Measurements from ENCODE around the gene GGT6.
"Not testable (repeated sequence)": the region's sequence is repeated elsewhere in the genome, so short reads cannot be mapped to it uniquely, and the experiment has no call there.

Gene GGT6

DNA sequence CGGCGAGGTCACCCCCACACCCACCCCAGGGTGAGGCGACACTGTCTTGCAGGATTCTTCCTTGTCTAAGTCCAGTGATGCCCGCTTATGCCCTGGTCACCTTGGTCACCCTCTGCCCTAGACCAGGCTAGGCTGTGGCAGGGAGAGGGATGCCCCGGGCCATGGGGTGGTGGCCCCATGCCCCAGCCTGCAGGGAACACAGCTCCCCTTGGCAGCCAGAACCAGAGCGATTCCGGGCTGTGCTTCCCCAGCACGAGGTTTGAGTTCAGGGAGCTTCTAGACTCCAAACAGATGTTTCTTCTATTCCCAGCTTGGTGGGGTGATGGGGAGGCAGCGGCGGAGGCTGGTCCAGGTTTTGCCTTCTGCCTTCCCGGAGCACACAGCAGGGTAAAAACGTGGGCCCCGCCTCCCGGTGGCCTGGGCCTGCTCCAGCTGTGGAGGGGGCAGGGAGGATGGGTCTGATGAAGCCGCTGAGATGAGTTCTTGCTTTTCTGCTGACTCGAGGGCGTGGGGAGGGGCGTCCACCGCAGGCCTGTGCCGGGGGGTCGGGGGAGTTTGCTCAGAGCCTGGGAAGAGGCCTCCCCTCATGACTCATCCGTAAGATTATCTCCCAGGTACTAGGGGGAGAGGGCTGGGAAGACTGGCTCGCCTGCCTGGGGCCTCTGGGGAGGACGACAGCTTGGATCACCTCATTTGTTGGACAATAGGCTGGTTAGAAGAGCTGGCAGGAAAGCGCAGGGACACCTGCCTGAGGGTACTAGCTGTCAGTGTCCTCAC is 39.3 kb upstream of the GGT6 start:
- Histone ChIP-seq H3K36me3 (ENCODE audit: control insufficient read depth in 2 of 2, insufficient read depth in 2 of 2, low read length in 2 of 2) (no peaks in the 10 kb centered on the region), H3K27ac (ENCODE audit: low read length) (no peak overlapping the region), H3K4me1 (ENCODE audit: control insufficient read depth, insufficient read depth, low read length) (peaks cover 10% of the 10 kb centered on the region), H3K9ac (ENCODE audit: low read length in 2 of 2) (no peak overlapping the region), H3K27me3 (ENCODE audit: control insufficient read depth in 1 of 2, insufficient read depth in 2 of 2, low read length in 2 of 2) (peaks cover 0 to 5% of the 10 kb centered on the region in 2 donors), H3K9me3 (ENCODE audit: control insufficient read depth in 2 of 2, low read length in 2 of 2) (no peaks in the 10 kb centered on the region), H3K4me3 (ENCODE audit: low read length in 2 of 2) (no peak overlapping the region)

DNA sequence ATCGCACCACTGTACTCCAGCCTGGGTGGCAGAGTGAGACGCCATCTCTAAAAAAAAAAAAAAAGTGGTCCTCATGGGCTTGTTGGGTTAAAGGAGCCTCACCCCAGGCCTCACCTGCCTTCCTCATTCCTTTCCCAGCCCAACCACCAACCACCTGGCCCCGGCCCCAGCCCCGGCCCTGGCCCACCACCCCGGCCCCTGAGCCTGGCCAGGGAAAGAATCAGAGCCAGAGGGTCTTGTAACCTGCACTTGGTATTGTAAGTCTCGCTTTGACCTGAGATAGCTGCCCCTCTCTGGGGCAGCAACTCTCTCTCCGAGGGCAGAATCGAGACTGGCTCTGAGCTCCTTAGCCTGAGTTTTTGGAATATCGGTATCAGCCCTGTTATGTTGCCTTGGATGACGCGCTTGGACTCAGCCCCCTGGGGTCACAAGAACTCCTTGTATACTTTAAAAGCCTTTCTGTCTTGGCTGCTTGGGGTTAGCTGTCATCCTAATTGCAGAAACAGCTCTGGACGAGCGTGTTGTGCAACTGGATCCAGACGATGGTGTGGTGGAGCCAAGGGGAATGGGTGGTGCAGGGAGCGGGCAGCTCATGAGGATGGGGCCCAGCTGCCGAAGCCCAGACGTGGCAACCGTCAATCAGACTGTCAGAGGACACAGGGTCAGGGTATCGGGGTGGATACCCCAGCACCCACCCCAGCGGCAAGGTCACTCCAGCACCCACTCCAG is 38.6 kb upstream of the GGT6 start:
- Histone ChIP-seq H3K27me3 (ENCODE audit: control insufficient read depth in 1 of 2, insufficient read depth in 2 of 2, low read length in 2 of 2) (peaks cover 0 to 5% of the 10 kb centered on the region in 2 donors), H3K4me1 (ENCODE audit: control insufficient read depth, insufficient read depth, low read length) (peaks cover 6% of the 10 kb centered on the region), H3K9ac (ENCODE audit: low read length in 2 of 2) (no peak overlapping the region), H3K36me3 (ENCODE audit: control insufficient read depth in 2 of 2, insufficient read depth in 2 of 2, low read length in 2 of 2) (no peaks in the 10 kb centered on the region), H3K27ac (ENCODE audit: low read length) (no peak overlapping the region), H3K9me3 (ENCODE audit: control insufficient read depth in 2 of 2, low read length in 2 of 2) (no peaks in the 10 kb centered on the region), H3K4me3 (ENCODE audit: low read length in 2 of 2) (no peak overlapping the region)

DNA sequence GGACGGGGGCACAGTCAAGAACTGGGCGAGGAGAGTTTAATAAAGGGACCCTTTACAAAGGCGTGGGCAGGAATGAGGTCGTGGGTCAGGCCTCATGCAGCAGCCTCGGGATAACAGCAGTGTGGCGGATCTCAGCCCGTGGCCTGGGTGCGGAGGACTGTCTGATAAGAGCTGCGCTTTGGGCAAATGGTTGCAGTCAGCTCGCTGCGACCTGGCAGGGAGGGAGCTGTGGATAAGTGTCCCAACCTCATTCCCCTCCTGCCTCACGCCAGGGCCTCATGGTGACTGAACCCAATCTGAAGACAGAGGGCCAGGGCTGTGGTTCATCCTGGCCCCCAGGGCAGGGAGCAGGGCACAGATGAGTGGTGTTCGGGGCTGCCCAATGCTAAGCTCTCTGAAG is 37.6 kb upstream of the GGT6 start:
- Histone ChIP-seq H3K9me3 (ENCODE audit: control insufficient read depth in 2 of 2, low read length in 2 of 2) (no peaks in the 10 kb centered on the region), H3K27ac (ENCODE audit: low read length) (no peak overlapping the region), H3K4me3 (ENCODE audit: low read length in 2 of 2) (no peak overlapping the region), H3K36me3 (ENCODE audit: control insufficient read depth in 2 of 2, insufficient read depth in 2 of 2, low read length in 2 of 2) (no peaks in the 10 kb centered on the region), H3K27me3 (ENCODE audit: control insufficient read depth in 1 of 2, insufficient read depth in 2 of 2, low read length in 2 of 2) (peaks cover 0 to 5% of the 10 kb centered on the region in 2 donors), H3K4me1 (ENCODE audit: control insufficient read depth, insufficient read depth, low read length) (peaks cover 6% of the 10 kb centered on the region), H3K9ac (ENCODE audit: low read length in 2 of 2) (no peak overlapping the region)

DNA sequence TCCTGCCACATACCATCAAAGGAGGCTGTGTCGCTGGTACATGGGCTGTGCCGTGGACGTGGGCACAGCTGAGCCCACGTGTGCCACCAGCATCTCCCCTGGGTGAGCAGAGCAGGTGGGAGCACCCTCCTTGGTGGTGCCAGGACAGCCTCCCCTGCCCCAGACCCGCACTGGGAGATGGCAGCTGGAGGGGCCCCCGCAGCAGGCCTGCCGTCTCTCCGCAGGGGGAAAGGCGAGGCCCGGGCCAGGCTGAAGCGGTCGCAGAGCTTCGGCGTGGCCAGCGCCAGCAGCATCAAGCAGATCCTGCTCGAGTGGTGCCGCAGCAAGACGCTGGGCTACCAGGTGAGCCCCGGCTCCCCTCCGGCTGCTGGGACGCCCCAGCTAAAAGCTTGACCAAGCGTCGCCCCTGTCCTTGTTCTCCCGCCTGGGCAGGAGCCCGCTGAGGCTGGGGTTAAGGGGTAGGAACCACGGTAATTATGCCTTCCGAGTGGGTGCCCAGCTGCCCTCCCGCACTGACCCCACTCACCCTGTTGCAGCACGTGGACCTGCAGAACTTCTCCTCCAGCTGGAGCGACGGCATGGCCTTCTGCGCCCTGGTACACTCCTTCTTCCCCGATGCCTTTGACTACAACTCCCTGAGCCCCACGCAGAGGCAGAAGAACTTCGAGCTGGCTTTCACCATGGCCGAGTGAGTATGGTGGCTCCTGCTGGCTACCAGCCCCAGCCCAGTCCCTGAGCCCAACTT is 36.4 kb upstream of the GGT6 start:
- H3K4me1 ChIP-seq (ENCODE audit: control insufficient read depth, insufficient read depth, low read length): peaks cover 6% of the 10 kb centered on the region
- H3K27ac ChIP-seq (ENCODE audit: low read length): no peak overlapping the region
- no peak overlapping the region for H3K9ac ChIP-seq (ENCODE audit: low read length in 2 of 2)
- H3K36me3 ChIP-seq (ENCODE audit: control insufficient read depth in 2 of 2, insufficient read depth in 2 of 2, low read length in 2 of 2): no peaks in the 10 kb centered on the region
- H3K9me3 ChIP-seq (ENCODE audit: control insufficient read depth in 2 of 2, low read length in 2 of 2): no peaks in the 10 kb centered on the region
- H3K4me3 ChIP-seq (ENCODE audit: low read length in 2 of 2): no peak overlapping the region
- H3K27me3 ChIP-seq (ENCODE audit: control insufficient read depth in 1 of 2, insufficient read depth in 2 of 2, low read length in 2 of 2): peaks cover 0 to 5% of the 10 kb centered on the region in 2 donors

DNA sequence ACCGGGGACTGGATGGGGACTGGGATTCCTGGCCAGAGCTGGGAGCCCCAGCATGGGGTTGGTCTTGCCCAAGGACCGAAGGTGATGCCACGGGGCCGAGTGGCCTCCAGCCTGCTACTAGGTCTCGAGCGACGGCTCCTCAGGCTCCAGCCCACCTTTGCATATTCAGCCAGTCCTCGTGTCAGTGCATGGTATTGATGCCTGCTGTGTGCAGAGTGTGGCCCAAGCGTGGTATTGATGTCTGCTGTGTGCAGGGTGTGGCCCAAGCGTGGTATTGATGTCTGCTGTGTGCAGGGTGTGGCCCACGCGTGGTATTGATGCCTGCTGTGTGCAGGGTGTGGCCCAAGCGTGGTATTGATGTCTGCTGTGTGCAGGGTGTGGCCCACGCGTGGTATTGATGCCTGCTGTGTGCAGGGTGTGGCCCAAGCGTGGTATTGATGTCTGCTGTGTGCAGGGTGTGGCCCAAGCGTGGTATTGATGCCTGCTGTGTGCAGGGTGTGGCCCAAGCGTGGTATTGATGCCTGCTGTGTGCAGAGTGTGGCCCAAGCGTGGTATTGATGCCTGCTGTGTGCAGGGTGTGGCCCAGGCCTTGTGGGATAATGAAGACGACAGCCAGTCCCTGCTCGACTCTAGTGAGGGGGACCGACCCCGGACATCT is 35.4 kb upstream of the GGT6 start:
- H3K9me3 ChIP-seq (ENCODE audit: control insufficient read depth in 2 of 2, low read length in 2 of 2); H3K9ac ChIP-seq (ENCODE audit: low read length in 2 of 2); H3K27ac ChIP-seq (ENCODE audit: low read length); H3K4me1 ChIP-seq (ENCODE audit: control insufficient read depth, insufficient read depth, low read length); H3K27me3 ChIP-seq (ENCODE audit: control insufficient read depth in 1 of 2, insufficient read depth in 2 of 2, low read length in 2 of 2); H3K4me3 ChIP-seq (ENCODE audit: low read length in 2 of 2); H3K36me3 ChIP-seq (ENCODE audit: control insufficient read depth in 2 of 2, insufficient read depth in 2 of 2, low read length in 2 of 2): not testable (repeated sequence)

DNA sequence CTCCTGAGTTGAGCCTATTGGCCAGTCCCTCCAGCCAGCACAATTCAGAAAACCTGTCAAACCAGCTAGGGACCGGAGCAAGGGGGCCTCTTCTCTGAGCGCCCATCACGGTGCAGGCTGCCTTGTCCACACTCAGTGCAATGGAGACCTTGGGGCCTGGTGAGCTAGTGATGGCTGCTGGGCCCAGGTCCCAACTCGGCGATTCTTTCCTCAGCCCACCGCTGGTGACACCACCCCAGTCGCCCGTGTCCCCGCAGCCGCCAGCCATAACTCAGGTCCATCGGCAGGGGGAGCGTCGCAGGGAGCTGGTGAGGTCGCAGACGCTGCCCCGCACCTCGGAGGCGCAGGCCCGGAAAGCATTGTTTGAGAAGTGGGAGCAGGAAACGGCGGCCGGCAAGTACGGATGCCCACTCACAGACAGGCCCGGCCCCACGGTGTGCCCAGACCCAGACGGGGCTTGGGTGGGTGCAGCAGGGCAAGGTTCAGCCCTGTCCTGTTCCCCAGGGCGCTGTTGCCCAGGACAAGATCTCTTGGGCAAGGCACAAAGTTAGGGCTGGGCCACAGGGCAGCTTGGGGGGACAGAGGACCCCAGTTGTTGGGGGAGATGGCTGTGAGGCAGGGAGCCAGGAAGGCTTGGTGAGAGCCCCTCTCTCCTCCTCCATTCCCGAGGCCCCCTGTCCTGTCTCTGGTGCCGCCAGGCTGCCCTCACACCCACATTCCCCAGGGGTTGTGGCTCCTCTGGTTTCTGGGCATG is 34.7 kb upstream of the GGT6 start:
- Histone ChIP-seq H3K9me3 (ENCODE audit: control insufficient read depth in 2 of 2, low read length in 2 of 2) (no peaks in the 10 kb centered on the region), H3K4me3 (ENCODE audit: low read length in 2 of 2) (no peak overlapping the region), H3K27me3 (ENCODE audit: control insufficient read depth in 1 of 2, insufficient read depth in 2 of 2, low read length in 2 of 2) (peaks cover 0 to 5% of the 10 kb centered on the region in 2 donors), H3K9ac (ENCODE audit: low read length in 2 of 2) (no peak overlapping the region), H3K27ac (ENCODE audit: low read length) (no peak overlapping the region), H3K4me1 (ENCODE audit: control insufficient read depth, insufficient read depth, low read length) (peaks cover 6% of the 10 kb centered on the region), H3K36me3 (ENCODE audit: control insufficient read depth in 2 of 2, insufficient read depth in 2 of 2, low read length in 2 of 2) (no peaks in the 10 kb centered on the region)

DNA sequence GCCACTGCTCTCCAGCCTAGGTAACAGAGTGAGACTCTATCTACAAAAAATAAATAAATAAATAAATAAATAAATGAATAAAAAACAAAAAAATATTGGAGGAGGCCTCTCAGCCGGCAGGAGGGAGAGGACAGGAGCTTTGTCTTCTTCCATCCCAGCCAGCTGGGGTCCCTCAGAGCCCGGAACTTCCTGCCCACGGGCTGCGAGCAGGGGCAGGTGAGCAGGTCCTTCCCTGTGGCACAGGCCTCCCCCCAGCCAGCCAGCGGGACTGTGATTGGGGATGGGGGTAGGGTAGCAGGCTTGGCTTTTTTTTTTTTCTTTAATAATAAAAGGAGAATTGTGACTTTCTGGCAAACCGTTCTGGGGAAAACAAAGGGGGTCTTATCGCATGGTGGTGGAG is 34.0 kb upstream of the GGT6 start:
- Histone ChIP-seq H3K9ac (ENCODE audit: low read length in 2 of 2) (no peak overlapping the region), H3K27me3 (ENCODE audit: control insufficient read depth in 1 of 2, insufficient read depth in 2 of 2, low read length in 2 of 2) (peaks cover 0 to 2% of the 10 kb centered on the region in 2 donors), H3K36me3 (ENCODE audit: control insufficient read depth in 2 of 2, insufficient read depth in 2 of 2, low read length in 2 of 2) (no peaks in the 10 kb centered on the region), H3K4me3 (ENCODE audit: low read length in 2 of 2) (no peak overlapping the region), H3K27ac (ENCODE audit: low read length) (no peak overlapping the region), H3K4me1 (ENCODE audit: control insufficient read depth, insufficient read depth, low read length) (peaks cover 1% of the 10 kb centered on the region), H3K9me3 (ENCODE audit: control insufficient read depth in 2 of 2, low read length in 2 of 2) (no peaks in the 10 kb centered on the region)

DNA sequence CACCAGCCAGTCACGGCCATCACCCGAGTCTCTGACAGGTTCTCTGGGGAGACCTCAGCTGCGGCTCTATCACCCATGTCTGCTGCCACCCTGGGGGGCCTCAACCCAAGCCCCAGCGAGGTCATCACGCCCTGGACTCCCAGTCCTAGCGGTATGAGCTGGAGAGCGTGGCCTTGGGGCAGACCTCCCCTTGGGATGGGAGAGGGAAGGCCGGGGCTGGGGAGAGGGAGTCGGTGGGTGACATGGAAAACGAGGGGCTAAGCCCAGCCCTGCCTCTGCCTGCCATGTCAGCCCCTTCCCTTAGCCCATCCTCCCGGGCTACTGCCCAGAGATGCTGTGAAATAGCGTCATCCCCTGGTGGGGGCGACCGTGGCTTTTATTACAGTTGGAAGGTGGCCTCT is 32.6 kb upstream of the GGT6 start:
- no peak overlapping the region for H3K9ac ChIP-seq (ENCODE audit: low read length in 2 of 2)
- H3K27ac ChIP-seq (ENCODE audit: low read length): no peak overlapping the region
- H3K36me3 ChIP-seq (ENCODE audit: control insufficient read depth in 2 of 2, insufficient read depth in 2 of 2, low read length in 2 of 2): no peaks in the 10 kb centered on the region
- no peaks in the 10 kb centered on the region for H3K9me3 ChIP-seq (ENCODE audit: control insufficient read depth in 2 of 2, low read length in 2 of 2)
- no peak overlapping the region for H3K4me3 ChIP-seq (ENCODE audit: low read length in 2 of 2)
- H3K4me1 ChIP-seq (ENCODE audit: control insufficient read depth, insufficient read depth, low read length): no peaks in the 10 kb centered on the region
- H3K27me3 ChIP-seq (ENCODE audit: control insufficient read depth in 1 of 2, insufficient read depth in 2 of 2, low read length in 2 of 2): no peaks in the 10 kb centered on the region

DNA sequence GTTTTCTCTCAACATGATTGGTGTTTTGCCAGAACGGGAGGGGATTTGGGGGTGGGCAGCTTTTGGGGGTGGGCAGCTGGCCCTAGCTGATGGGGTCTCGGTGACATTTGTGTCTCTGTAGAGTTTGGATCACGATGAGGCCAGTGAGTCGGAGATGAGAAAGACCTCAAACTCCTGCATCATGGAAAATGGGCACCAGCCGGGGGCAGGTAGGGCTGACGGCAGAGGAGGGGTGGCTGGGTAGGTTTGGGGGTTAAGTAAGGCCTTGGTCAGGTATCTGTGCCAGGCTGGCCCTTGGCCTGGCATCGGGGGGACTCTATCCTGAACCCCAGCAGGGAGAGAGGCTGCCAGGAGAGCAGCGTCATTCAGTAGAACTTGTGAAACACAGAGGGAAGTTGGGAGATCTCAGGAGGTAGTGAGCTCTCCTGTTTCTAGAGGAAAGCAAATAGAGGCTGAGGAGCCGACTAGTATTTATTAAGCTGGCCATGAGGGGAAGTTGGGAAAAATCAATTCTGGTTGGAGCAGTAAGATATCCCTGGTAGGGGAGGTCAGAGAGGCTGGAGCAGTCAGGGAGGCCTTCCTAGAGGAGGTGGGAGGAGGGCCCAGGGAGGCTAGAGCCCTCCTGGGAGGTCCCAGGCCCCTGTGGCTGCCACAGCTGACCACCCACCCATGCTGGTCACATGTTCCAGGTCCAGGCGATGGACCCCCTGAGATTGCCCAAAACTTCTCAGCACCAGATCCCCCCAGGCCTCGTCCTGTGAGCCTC is 32.0 kb upstream of the GGT6 start:
- no peak overlapping the region for H3K9ac ChIP-seq (ENCODE audit: low read length in 2 of 2)
- no peaks in the 10 kb centered on the region for H3K27me3 ChIP-seq (ENCODE audit: control insufficient read depth in 1 of 2, insufficient read depth in 2 of 2, low read length in 2 of 2)
- H3K4me3 ChIP-seq (ENCODE audit: low read length in 2 of 2): no peak overlapping the region
- H3K9me3 ChIP-seq (ENCODE audit: control insufficient read depth in 2 of 2, low read length in 2 of 2): no peaks in the 10 kb centered on the region
- H3K27ac ChIP-seq (ENCODE audit: low read length): no peak overlapping the region
- no peaks in the 10 kb centered on the region for H3K36me3 ChIP-seq (ENCODE audit: control insufficient read depth in 2 of 2, insufficient read depth in 2 of 2, low read length in 2 of 2)
- no peaks in the 10 kb centered on the region for H3K4me1 ChIP-seq (ENCODE audit: control insufficient read depth, insufficient read depth, low read length)

Measured in stomach smooth muscle (tissue), 2 donors.